GM18858 (cell line): ENCODE results near the gene HID1.

Source experiments
- ATAC-seq: cut with Tn5 transposase; IDR thresholded peaks from one replicate; pipeline ENCODE4 v1.9.1; 2021; ENCODE audit not compliant: unreplicated experiment

The HID1 gene

GRCh38 chr17:74950207-74950606 is 22.4 kb downstream of the HID1 start:
- no peak for ATAC-seq

- ATAC-seq: no peak
Observed at GRCh38 chr17:74949455-74950115, 23.0 kb downstream of the HID1 start.

- ATAC-seq: no peak
Observed at GRCh38 chr17:74947041-74947754, 25.4 kb downstream of the HID1 start.

GRCh38 chr17:74946641-74947040 is 25.9 kb downstream of the HID1 start:
- no peak for ATAC-seq

GRCh38 chr17:74945543-74945942 is 27.0 kb downstream of the HID1 start:
- ATAC-seq: no peak

- no peak for ATAC-seq
Observed at GRCh38 chr17:74943808-74944522, 28.6 kb downstream of the HID1 start.

- ATAC-seq: no peak
Observed at GRCh38 chr17:74941128-74941725, 31.3 kb downstream of the HID1 start.

GRCh38 chr17:74939534-74939933 is 33.0 kb downstream of the HID1 start:
- no peak for ATAC-seq

GRCh38 chr17:74938194-74938950 is 34.2 kb downstream of the HID1 start:
- no peak for ATAC-seq

GRCh38 chr17:74937064-74938051 is 35.2 kb downstream of the HID1 start:
- no peak for ATAC-seq

- ATAC-seq: no peak
Observed at GRCh38 chr17:74936470-74936799, 36.1 kb downstream of the HID1 start.

- ATAC-seq: no peak
Observed at GRCh38 chr17:74935585-74936469, 36.7 kb downstream of the HID1 start, which contains the start of gene OTOP3. OTOP3 (plus strand) TSS chr17:74935898; CDS start chr17:74935922, 24 bp downstream.

GRCh38 chr17:74935048-74935447 is 37.5 kb downstream of the HID1 start:
- ATAC-seq: no peak

- no peak for ATAC-seq
Observed at GRCh38 chr17:74930535-74931036, 42.0 kb downstream of the HID1 start.

- no peak for ATAC-seq
Observed at GRCh38 chr17:74928786-74929185, 43.8 kb downstream of the HID1 start.

- ATAC-seq: no peak
Observed at GRCh38 chr17:74925242-74925641, 47.3 kb downstream of the HID1 start.

GRCh38 chr17:74924250-74924948 is 48.2 kb downstream of the HID1 start, which contains the start of gene OTOP2:
OTOP2 (plus strand) TSS chr17:74924273; CDS start chr17:74924633, 360 bp downstream.
- ATAC-seq: no peak
